ENCODE measurements around the gene CEACAM1. TPM values are rescaled to one million over a fixed set of nuclear protein-coding genes. Genes with fewer than 3 reads are reported as not detected.
"Not testable (repeated sequence)": the region's sequence is repeated elsewhere in the genome, so short reads cannot be mapped to it uniquely, and the experiment has no call there.

CEACAM1 gene
- total RNA-seq, 1 donor from 2014 or later: not detected

DNA sequence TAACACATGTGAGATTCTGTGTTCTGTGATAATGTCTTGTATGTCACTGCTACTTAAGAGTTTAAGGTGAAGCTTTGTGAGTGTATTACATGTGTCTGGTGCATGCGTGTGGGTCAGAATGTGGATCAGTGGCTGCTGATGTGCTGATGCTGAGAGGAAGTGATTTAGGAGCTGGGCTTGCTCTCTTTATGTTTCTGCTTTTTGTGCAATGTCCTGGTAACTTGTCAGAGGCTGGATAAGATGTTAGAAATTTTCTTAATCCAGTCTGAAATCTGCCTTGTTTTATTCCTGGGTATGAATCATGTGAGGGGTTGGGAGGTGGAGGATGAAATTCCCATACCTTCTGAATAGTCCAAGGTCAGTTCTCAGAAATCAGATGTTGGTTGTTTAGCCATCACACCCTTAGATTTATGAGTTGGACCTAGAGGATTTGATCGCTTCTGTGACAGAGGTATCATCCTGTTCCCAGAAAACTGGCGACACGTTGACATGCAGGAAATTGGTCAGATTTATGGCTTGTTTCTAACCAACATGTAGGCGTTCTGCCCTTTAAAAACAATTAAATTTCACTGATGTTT lies 61.0 kb downstream of the CEACAM1 start:
- intact Hi-C loops (cut with DNase I): no loop called here
- no peak overlapping the region for H3K27ac ChIP-seq
- TF ChIP-seq, protein P1, sequence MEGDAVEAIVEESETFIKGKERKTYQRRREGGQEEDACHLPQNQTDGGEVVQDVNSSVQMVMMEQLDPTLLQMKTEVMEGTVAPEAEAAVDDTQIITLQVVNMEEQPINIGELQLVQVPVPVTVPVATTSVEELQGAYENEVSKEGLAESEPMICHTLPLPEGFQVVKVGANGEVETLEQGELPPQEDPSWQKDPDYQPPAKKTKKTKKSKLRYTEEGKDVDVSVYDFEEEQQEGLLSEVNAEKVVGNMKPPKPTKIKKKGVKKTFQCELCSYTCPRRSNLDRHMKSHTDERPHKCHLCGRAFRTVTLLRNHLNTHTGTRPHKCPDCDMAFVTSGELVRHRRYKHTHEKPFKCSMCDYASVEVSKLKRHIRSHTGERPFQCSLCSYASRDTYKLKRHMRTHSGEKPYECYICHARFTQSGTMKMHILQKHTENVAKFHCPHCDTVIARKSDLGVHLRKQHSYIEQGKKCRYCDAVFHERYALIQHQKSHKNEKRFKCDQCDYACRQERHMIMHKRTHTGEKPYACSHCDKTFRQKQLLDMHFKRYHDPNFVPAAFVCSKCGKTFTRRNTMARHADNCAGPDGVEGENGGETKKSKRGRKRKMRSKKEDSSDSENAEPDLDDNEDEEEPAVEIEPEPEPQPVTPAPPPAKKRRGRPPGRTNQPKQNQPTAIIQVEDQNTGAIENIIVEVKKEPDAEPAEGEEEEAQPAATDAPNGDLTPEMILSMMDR (IDR thresholded peaks at IDR 0.05): no peak

DNA sequence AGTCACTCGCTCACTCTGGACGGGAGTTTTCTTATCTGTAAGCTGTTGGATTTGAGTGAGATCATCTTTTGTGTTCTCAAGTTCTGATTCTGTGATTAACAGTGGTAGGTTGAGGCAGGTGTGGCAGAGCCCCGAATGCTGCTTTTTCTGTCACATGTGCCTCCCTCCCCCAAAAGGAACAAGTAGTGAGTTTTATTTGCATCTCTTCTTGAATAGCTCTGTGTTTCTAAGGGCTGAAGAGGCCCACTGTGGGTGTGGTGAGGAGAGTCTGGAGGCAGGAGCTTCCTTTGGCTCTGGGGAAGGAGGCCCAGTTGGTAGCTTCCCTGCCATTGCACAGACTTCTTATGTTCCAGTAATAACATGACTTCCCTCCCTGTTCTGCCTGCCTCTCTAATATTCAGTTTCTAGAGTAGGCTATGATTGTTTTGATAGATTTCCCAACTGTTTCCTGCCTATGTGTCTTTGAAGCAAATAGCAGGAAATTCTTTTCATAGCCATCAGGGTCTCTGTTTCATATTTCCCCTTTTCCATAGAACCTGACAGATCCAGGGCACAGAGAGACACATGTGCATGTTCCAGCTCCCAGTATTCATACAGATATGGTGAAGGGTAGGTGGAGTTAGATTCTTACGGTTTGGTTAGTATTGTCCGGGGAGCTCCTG lies 61.6 kb downstream of the CEACAM1 start:
- no peaks in the 10 kb centered on the region for H3K36me3 ChIP-seq
- H3K4me1 ChIP-seq: no peaks in the 10 kb centered on the region
- TF ChIP-seq, protein P1 (IDR thresholded peaks at IDR 0.05): no peak
- no peak overlapping the region for H3K4me3 ChIP-seq
- H3K9me3 ChIP-seq: no peaks in the 10 kb centered on the region
- no peaks in the 10 kb centered on the region for H3K27me3 ChIP-seq
- DNase-seq (ENCODE audit: low spot score in 2 of 2): no peak
- H3K27ac ChIP-seq: no peak overlapping the region
- intact Hi-C loops (cut with DNase I): no loop called here

More for the DNA sequence above, 61.0 kb downstream of the CEACAM1 start:
- no peaks in the 10 kb centered on the region for H3K9me3 ChIP-seq
- H3K4me3 ChIP-seq: no peak overlapping the region
- DNase-seq (ENCODE audit: low spot score in 2 of 2): no peak
- H3K36me3 ChIP-seq: no peaks in the 10 kb centered on the region
- H3K27me3 ChIP-seq: no peaks in the 10 kb centered on the region
- no peaks in the 10 kb centered on the region for H3K4me1 ChIP-seq

DNA sequence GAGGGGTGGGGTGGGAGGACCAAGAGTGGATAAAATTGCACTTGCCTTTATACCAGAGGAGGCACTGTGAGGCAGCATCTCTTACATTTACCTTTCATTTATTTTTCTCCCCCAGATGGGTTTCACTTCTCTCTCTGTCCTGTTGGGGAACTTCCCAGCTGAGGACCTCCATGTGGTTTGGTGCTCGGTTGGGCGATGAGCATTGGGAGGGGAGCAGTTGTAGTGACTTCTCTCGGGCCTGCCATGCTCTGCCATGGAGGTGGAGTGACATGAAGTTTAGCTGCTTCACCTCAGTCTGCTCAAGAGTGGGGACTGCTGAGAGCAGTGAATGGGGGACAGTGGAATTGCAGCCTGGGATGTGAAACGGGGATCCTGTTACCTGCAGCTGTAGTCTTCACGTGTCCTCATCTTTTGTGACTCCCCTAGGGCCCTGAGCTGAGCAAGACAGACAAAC lies 62.4 kb downstream of the CEACAM1 start:
- no peaks in the 10 kb centered on the region for H3K36me3 ChIP-seq
- no peaks in the 10 kb centered on the region for H3K27me3 ChIP-seq
- H3K27ac ChIP-seq: no peak overlapping the region
- TF ChIP-seq, protein P1 (IDR thresholded peaks at IDR 0.05): no peak
- H3K9me3 ChIP-seq: no peaks in the 10 kb centered on the region
- H3K4me3 ChIP-seq: no peak overlapping the region
- DNase-seq (ENCODE audit: low spot score in 2 of 2): no peak
- H3K4me1 ChIP-seq: no peaks in the 10 kb centered on the region
- intact Hi-C loops (cut with DNase I): no loop called here

DNA sequence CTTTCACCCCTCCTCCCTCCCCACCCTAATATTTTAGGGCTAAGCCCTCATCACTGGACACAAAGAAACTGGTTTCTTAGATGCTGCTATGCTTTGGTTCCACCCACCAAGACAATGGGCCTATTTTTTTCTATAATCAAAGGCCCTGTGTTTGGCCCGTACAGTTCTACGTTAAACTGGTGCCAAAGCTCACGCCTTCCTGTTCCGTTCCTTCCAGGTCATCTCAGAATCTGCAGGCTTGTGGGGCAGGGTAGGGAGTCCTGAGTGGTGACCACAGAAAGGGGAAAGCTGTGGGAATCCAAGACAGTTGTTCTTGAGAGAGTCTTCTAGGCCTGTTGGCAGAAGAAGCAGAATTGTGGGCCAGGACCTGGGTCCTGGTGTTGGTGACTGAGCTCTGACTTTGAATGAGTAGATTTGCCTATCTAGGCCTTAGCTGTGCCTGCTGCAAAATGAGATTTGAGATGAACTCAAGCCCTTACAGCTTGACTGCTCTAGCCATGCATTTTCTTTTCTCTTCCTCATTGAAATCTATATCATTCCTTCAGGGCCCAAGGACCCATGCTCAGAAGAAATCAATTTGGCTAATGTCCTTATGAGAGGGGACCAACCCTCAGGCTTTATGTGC lies 66.5 kb downstream of the CEACAM1 start:
- no peaks in the 10 kb centered on the region for H3K36me3 ChIP-seq
- TF ChIP-seq, protein P1 (IDR thresholded peaks at IDR 0.05): no peak
- H3K4me3 ChIP-seq: no peak overlapping the region
- DNase-seq (ENCODE audit: low spot score in 2 of 2): no peak
- no peaks in the 10 kb centered on the region for H3K9me3 ChIP-seq
- H3K4me1 ChIP-seq: no peaks in the 10 kb centered on the region
- H3K27me3 ChIP-seq: no peaks in the 10 kb centered on the region
- no peak overlapping the region for H3K27ac ChIP-seq
- intact Hi-C loops (cut with DNase I): no loop called here

DNA sequence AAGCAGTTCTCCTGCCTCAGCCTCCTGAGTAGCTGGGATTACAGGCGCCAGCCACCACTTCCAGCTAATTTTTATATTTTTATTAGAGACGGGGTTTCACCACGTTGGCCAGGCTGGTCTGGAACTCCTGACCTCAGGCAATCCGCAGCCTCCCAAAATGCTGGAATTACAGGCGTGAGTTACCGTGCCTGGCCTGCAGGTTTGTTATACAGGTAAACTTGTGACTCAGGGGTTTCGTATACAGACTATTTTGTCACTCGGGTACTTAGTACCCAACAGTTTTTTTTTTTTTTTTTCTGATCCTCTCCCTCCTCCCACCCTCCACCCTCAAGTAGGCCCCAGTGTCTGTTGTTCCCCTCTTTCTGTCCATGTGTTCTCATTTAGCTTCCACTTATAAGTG lies 67.0 kb downstream of the CEACAM1 start:
- DNase-seq (ENCODE audit: low spot score in 2 of 2); H3K4me1 ChIP-seq; H3K36me3 ChIP-seq; H3K27me3 ChIP-seq; H3K4me3 ChIP-seq; intact Hi-C loops (cut with DNase I); H3K27ac ChIP-seq; H3K9me3 ChIP-seq: not testable (repeated sequence)

DNA sequence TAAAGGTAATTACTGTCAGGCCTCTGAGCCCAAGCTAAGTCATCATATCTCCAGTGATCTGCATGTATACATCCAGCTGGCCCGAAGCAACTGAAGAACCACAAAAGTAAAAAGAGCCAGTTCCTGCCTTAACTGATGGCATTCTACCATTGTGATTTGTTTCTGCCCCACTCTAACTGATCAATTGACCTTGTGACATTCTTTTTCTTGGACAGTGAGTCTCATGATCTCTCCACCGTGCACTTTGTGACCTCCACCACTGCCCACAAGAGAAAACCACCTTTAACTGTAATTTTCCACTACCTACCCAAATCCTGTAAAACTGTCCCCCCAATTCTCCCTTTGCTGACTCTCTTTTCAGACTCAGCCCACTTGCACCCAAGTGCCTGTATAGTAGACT lies 68.4 kb downstream of the CEACAM1 start:
- no peaks in the 10 kb centered on the region for H3K27me3 ChIP-seq
- no peaks in the 10 kb centered on the region for H3K36me3 ChIP-seq
- no peaks in the 10 kb centered on the region for H3K9me3 ChIP-seq
- no peaks in the 10 kb centered on the region for H3K4me1 ChIP-seq
- TF ChIP-seq, protein P1 (IDR thresholded peaks at IDR 0.05): no peak
- DNase-seq (ENCODE audit: low spot score in 2 of 2): no peak
- intact Hi-C loops (cut with DNase I): no loop called here
- no peak overlapping the region for H3K27ac ChIP-seq
- no peak overlapping the region for H3K4me3 ChIP-seq

All from ascending aorta (tissue), 2 donors.